Neural progenitor cell (in vitro differentiated cells): ENCODE data around the gene DHX29. TPM values are rescaled to one million over a fixed set of nuclear protein-coding genes. Genes with fewer than 3 reads are reported as not detected.

Experiments used
- DNase-seq: peaks from one replicate; pipeline ENCODE4 v3.0.0-alpha.2; 2016; ENCODE audit warnings: low spot score
- H2AFZ ChIP-seq: fragments of 200-600 bp; sonication (generic); replicated peaks from 2 replicates; pipeline ENCODE4 v1.6.1; 2016; ENCODE audit warnings: antibody characterized with exemption
- H3F3A ChIP-seq: fragments of 200-600 bp; sonication (generic); 2 replicates; pipeline ENCODE4 v1.6.1; 2016; ENCODE audit warnings: antibody characterized with exemption, low read depth
- H3K27ac ChIP-seq: fragments of 200-600 bp; sonication (generic); 2 replicates; pipeline ENCODE4 v1.5.1; 2016; ENCODE audit warnings: mild to moderate bottlenecking
- H3K27me3 ChIP-seq: fragments of 200-600 bp; sonication (generic); 2 replicates; pipeline ENCODE4 v1.6.1; 2016; ENCODE audit warnings: mild to moderate bottlenecking, moderate library complexity
- H3K36me3 ChIP-seq: fragments of 200-600 bp; sonication (generic); 2 replicates; pipeline ENCODE4 v1.5.1; 2016
- H3K4me1 ChIP-seq: fragments of 200-600 bp; sonication (generic); 2 replicates; pipeline ENCODE4 v1.6.1; 2016; ENCODE audit warnings: mixed run types
- H3K4me2 ChIP-seq: fragments of 200-600 bp; sonication (generic); 2 replicates; pipeline ENCODE4 v1.6.1; 2016
- H3K4me3 ChIP-seq: fragments of 200-600 bp; sonication (generic); 2 replicates; pipeline ENCODE4 v1.5.1; 2016
- H3K79me2 ChIP-seq: fragments of 200-600 bp; sonication (generic); 2 replicates; pipeline ENCODE4 v1.6.1; 2016; ENCODE audit warnings: low read depth
- H3K9ac ChIP-seq: fragments of 200-600 bp; sonication (generic); 2 replicates; pipeline ENCODE4 v1.6.1; 2016
- H3K9me3 ChIP-seq: fragments of 200-600 bp; sonication (generic); 2 replicates; pipeline ENCODE4 v1.5.1; 2016; ENCODE audit warnings: low read depth
- H4K20me1 ChIP-seq: fragments of 200-600 bp; sonication (generic); 2 replicates; pipeline ENCODE4 v1.6.1; 2016; ENCODE audit warnings: low read depth
- H3K27ac Mint-ChIP-seq: 3 replicates; pipeline ENCODE4 v1.8.0; 2021; ENCODE audit warnings: mixed read lengths
- H3K27me3 Mint-ChIP-seq: 2 replicates; pipeline ENCODE4 v1.8.0; 2022; ENCODE audit warnings: low read depth, mild to moderate bottlenecking, inconsistent platforms, moderate library complexity, mixed read lengths; ENCODE audit not compliant: insufficient read depth
- H3K36me3 Mint-ChIP-seq: 3 replicates; pipeline ENCODE4 v1.8.0; 2021; ENCODE audit warnings: mixed read lengths
- H3K4me1 Mint-ChIP-seq: 3 replicates; pipeline ENCODE4 v1.8.0; 2021; ENCODE audit warnings: mixed read lengths
- H3K4me3 Mint-ChIP-seq: 3 replicates; pipeline ENCODE4 v1.8.0; 2021; ENCODE audit warnings: mild to moderate bottlenecking, moderate library complexity, mixed read lengths
- H3K9me3 Mint-ChIP-seq: 3 replicates; pipeline ENCODE4 v1.8.0; 2020; ENCODE audit warnings: mixed read lengths
- CTCF ChIP-seq: fragments of 200-600 bp; sonication (generic); IDR thresholded peaks from 2 replicates; pipeline ENCODE4 v1.5.1; 2017; ENCODE audit warnings: antibody characterized with exemption, mild to moderate bottlenecking
- EZH2 ChIP-seq: fragments of 200-600 bp; sonication (generic); IDR thresholded peaks from 2 replicates; pipeline ENCODE4 v1.6.1; 2017; ENCODE audit warnings: antibody characterized with exemption, mild to moderate bottlenecking, moderate library complexity
- EZH2phosphoT487 ChIP-seq: fragments of 200-600 bp; sonication (generic); IDR thresholded peaks from 2 replicates; pipeline ENCODE4 v1.6.1; 2017; ENCODE audit warnings: antibody characterized with exemption
- total RNA-seq: library from RNA; depleted of rRNA; stranded (reverse); fragments of >200 nt; gene quantifications from 2 replicates; pipeline ENCODE4 v1.2.3, GENCODE V29; 2015; ENCODE audit warnings: low replicate concordance

Gene DHX29
- total RNA-seq, 1 donor from 2014 or later: 44.0 TPM

- no peak overlapping the region for H3K27ac Mint-ChIP-seq
- no peaks in the 10 kb centered on the region for H4K20me1 ChIP-seq
- H3K4me2 ChIP-seq: no peak overlapping the region
- H3K36me3 ChIP-seq: peaks cover 27% of the 10 kb centered on the region
- no peak overlapping the region for H3K4me3 ChIP-seq
- no peaks in the 10 kb centered on the region for H3K4me1 Mint-ChIP-seq
- no peak for TF ChIP-seq EZH2
- TF ChIP-seq EZH2phosphoT487: no peak
- TF ChIP-seq CTCF: no peak
- peaks cover 17% of the 10 kb centered on the region for H3F3A ChIP-seq
- no peak overlapping the region for H3K27ac ChIP-seq
- H3K9ac ChIP-seq: no peak overlapping the region
- no peaks in the 10 kb centered on the region for H3K9me3 Mint-ChIP-seq
- peaks cover 26% of the 10 kb centered on the region for H3K36me3 Mint-ChIP-seq
- H3K79me2 ChIP-seq: peaks cover 15% of the 10 kb centered on the region
- no peaks in the 10 kb centered on the region for H3K27me3 ChIP-seq
- no peaks in the 10 kb centered on the region for H3K4me1 ChIP-seq
- H3K27me3 Mint-ChIP-seq: no peaks in the 10 kb centered on the region
- DNase-seq: no peak
- H3K4me3 Mint-ChIP-seq: no peak overlapping the region
- no peak overlapping the region for H2AFZ ChIP-seq
- H3K9me3 ChIP-seq: no peaks in the 10 kb centered on the region
These were observed 36.1 kb upstream of the DHX29 start for GRCh38 chr5:55343609-55344008.

- H3K9me3 Mint-ChIP-seq: no peaks in the 10 kb centered on the region
- peaks cover 26% of the 10 kb centered on the region for H3K36me3 Mint-ChIP-seq
- peaks cover 20% of the 10 kb centered on the region for H3K79me2 ChIP-seq
- peaks cover 27% of the 10 kb centered on the region for H3K36me3 ChIP-seq
- H3K4me2 ChIP-seq: no peak overlapping the region
- H3K27ac Mint-ChIP-seq: no peak overlapping the region
- TF ChIP-seq EZH2 (no peak), EZH2phosphoT487 (no peak), CTCF (no peak)
- H3K27ac ChIP-seq: no peak overlapping the region
- no peaks in the 10 kb centered on the region for H3K27me3 ChIP-seq
- H3K4me1 Mint-ChIP-seq: no peaks in the 10 kb centered on the region
- no peak overlapping the region for H3K4me3 ChIP-seq
- H3K9me3 ChIP-seq: no peaks in the 10 kb centered on the region
- no peak for DNase-seq
- no peak overlapping the region for H3K4me3 Mint-ChIP-seq
- H4K20me1 ChIP-seq: no peaks in the 10 kb centered on the region
- H3K27me3 Mint-ChIP-seq: no peaks in the 10 kb centered on the region
- H3K9ac ChIP-seq: no peak overlapping the region
- H3K4me1 ChIP-seq: no peaks in the 10 kb centered on the region
- peaks cover 17% of the 10 kb centered on the region for H3F3A ChIP-seq
- no peak overlapping the region for H2AFZ ChIP-seq
These were observed 35.6 kb upstream of the DHX29 start for GRCh38 chr5:55343107-55343506.

- Histone ChIP-seq H4K20me1 (no peaks in the 10 kb centered on the region), H3F3A (peaks cover 13% of the 10 kb centered on the region), H3K4me3 (no peak overlapping the region), H3K4me1 (no peaks in the 10 kb centered on the region), H3K27me3 (no peaks in the 10 kb centered on the region), H3K9ac (no peak overlapping the region), H3K36me3 (peaks cover 8% of the 10 kb centered on the region), H3K9me3 (no peaks in the 10 kb centered on the region), H3K4me2 (no peak overlapping the region), H2AFZ (no peak overlapping the region), H3K79me2 (peaks cover 63% of the 10 kb centered on the region), H3K27ac (no peak overlapping the region)
- DNase-seq: no peak
- H3K36me3 Mint-ChIP-seq: peaks cover 14% of the 10 kb centered on the region
- H3K27ac Mint-ChIP-seq: no peak overlapping the region
- no peak overlapping the region for H3K4me3 Mint-ChIP-seq
- TF ChIP-seq EZH2phosphoT487: no peak
- no peak for TF ChIP-seq CTCF
- no peaks in the 10 kb centered on the region for H3K27me3 Mint-ChIP-seq
- H3K9me3 Mint-ChIP-seq: no peaks in the 10 kb centered on the region
- H3K4me1 Mint-ChIP-seq: no peaks in the 10 kb centered on the region
These were observed 31.3 kb upstream of the DHX29 start for GRCh38 chr5:55338810-55339243.
